Tibial artery (tissue), 4 donors: Measurements from ENCODE around the gene DROSHA.
"Not testable (repeated sequence)": the region's sequence is repeated elsewhere in the genome, so short reads cannot be mapped to it uniquely, and the experiment has no call there.

Source experiments
- DNase-seq, 2 donors: peaks; one replicate each; pipeline ENCODE4 v3.0.0-alpha.2; 2019
- H3K27ac ChIP-seq, 2 donors: fragments of 200-600 bp; sonication (generic) in 1 of 2; 1 replicate in 1 of 2; 2 replicates in 1 of 2; pipeline ENCODE4 v1.5.1; 2018 to 2019; ENCODE audit warnings: mild to moderate bottlenecking in 1 of 2
- H3K27me3 ChIP-seq, 2 donors: fragments of 200-600 bp; sonication (generic) in 1 of 2; one replicate each; pipeline versions ENCODE4 v1.5.1 to v1.6.0; 2016 to 2019
- H3K36me3 ChIP-seq, 3 donors: fragments of 200-600 bp; sonication (generic) in 2 of 3; one replicate each; pipeline ENCODE4 v1.5.1; 2016 to 2019; ENCODE audit warnings: mild to moderate bottlenecking in 2 of 3
- H3K4me1 ChIP-seq, 4 donors: fragments of 200-600 bp; sonication (generic) in 2 of 4; 1 replicate in 3 of 4; 2 replicates in 1 of 4; pipeline ENCODE4 v1.5.1; 2016 to 2019
- H3K4me3 ChIP-seq, 2 donors: fragments of 200-600 bp; sonication (generic) in 1 of 2; 1 replicate in 1 of 2; 2 replicates in 1 of 2; pipeline ENCODE4 v1.5.1; 2018 to 2019; ENCODE audit warnings: mild to moderate bottlenecking in 2 of 2
- H3K9me3 ChIP-seq, 3 donors: fragments of 200-600 bp; sonication (generic) in 1 of 3; one replicate each; pipeline ENCODE4 v1.5.1; 2016 to 2019
- CTCF ChIP-seq, 2 experiments: fragments of 200-600 bp in 1 of 2; fragments of 450-650 bp in 1 of 2; IDR thresholded peaks; one replicate each; pipeline ENCODE4 v1.5.1; 2017 to 2019; ENCODE audit warnings: antibody characterized with exemption in 2 of 2, mild to moderate bottlenecking in 1 of 2, moderate library complexity in 1 of 2
- intact Hi-C: fragments of 100-400 bp; cut with DNase I; formaldehyde crosslinking; loops from one replicate; pipeline ENCODE4 v1.15.0; 2023; ENCODE audit warnings: low total_unique reads

DROSHA gene

GRCh38 chr5:31362931-31363568 lies 168.8 kb downstream of the DROSHA start:
- H3K4me1 ChIP-seq: no peaks in the 10 kb centered on the region
- no peak overlapping the region for H3K27ac ChIP-seq
- TF ChIP-seq CTCF (IDR thresholded peaks at IDR 0.05): no peak
- no peak overlapping the region for H3K4me3 ChIP-seq
- H3K9me3 ChIP-seq: no peaks in the 10 kb centered on the region
- no peak for DNase-seq
- H3K27me3 ChIP-seq: no peaks in the 10 kb centered on the region
- H3K36me3 ChIP-seq: no peaks in the 10 kb centered on the region
- intact Hi-C loops: no loop called here

GRCh38 chr5:31362529-31362900 lies 169.4 kb downstream of the DROSHA start:
- TF ChIP-seq CTCF (IDR thresholded peaks at IDR 0.05): no peak
- DNase-seq: no peak
- intact Hi-C loops: no loop called here
- H3K4me1 ChIP-seq: no peaks in the 10 kb centered on the region
- H3K27me3 ChIP-seq: no peaks in the 10 kb centered on the region
- H3K27ac ChIP-seq: no peak overlapping the region
- H3K9me3 ChIP-seq: no peaks in the 10 kb centered on the region
- H3K36me3 ChIP-seq: no peaks in the 10 kb centered on the region
- no peak overlapping the region for H3K4me3 ChIP-seq

GRCh38 chr5:31361704-31362528 lies 170.0 kb downstream of the DROSHA start:
- DNase-seq, H3K4me3 ChIP-seq, H3K27me3 ChIP-seq, H3K36me3 ChIP-seq, H3K27ac ChIP-seq, H3K9me3 ChIP-seq, intact Hi-C loops, H3K4me1 ChIP-seq: not testable (repeated sequence)

- Histone ChIP-seq H3K4me1 (no peaks in the 10 kb centered on the region), H3K27ac (no peak overlapping the region), H3K9me3 (no peaks in the 10 kb centered on the region), H3K4me3 (no peak overlapping the region), H3K27me3 (no peaks in the 10 kb centered on the region), H3K36me3 (no peaks in the 10 kb centered on the region)
- DNase-seq: no peak
- TF ChIP-seq CTCF (IDR thresholded peaks at IDR 0.05): no peak
- intact Hi-C loops: no loop called here
These were observed 170.7 kb downstream of the DROSHA start for GRCh38 chr5:31361234-31361633.

GRCh38 chr5:31359839-31360238 lies 172.1 kb downstream of the DROSHA start:
- intact Hi-C loops: no loop called here

More at GRCh38 chr5:31359839-31360238, 172.1 kb downstream of the DROSHA start:
- Histone ChIP-seq H3K9me3 (peaks cover 0 to 5% (median 0%) of the 10 kb centered on the region in 3 donors), H3K27ac (no peak overlapping the region), H3K4me1 (no peaks in the 10 kb centered on the region), H3K4me3 (no peak overlapping the region), H3K27me3 (no peaks in the 10 kb centered on the region), H3K36me3 (no peaks in the 10 kb centered on the region)
- TF ChIP-seq CTCF (IDR thresholded peaks at IDR 0.05): no peak
- no peak for DNase-seq
